ENCODE measurements around the gene SMYD3. TPM values are rescaled to one million over a fixed set of nuclear protein-coding genes. Genes with fewer than 3 reads are reported as not detected.

Gene SMYD3
- total RNA-seq, 1 donor from 2014 or later, result 80.8 TPM

- H3K9me3 ChIP-seq (ENCODE audit: insufficient read depth, low read depth, low read length), result no peaks in the 10 kb centered on the region
These were observed 327.7 kb downstream of the SMYD3 start for GRCh38 chr1:246179401-246179800.

GRCh38 chr1:246178717-246179311 lies 328.3 kb downstream of the SMYD3 start:
- no peaks in the 10 kb centered on the region for H3K27me3 Mint-ChIP-seq (ENCODE audit: low read depth, unreplicated experiment)
- H3K27ac ChIP-seq (ENCODE audit: low read depth, low read length), result no peak overlapping the region
- no peaks in the 10 kb centered on the region for H3K79me2 ChIP-seq (ENCODE audit: insufficient read depth, low read length)
- H3K27ac Mint-ChIP-seq (ENCODE audit: unreplicated experiment), result no peak overlapping the region
- no peak for TF ChIP-seq EZH2 (IDR thresholded peaks at IDR 0.05; ENCODE audit: insufficient read depth, low read length)
- no peak for TF ChIP-seq CTCF (IDR thresholded peaks at IDR 0.05; ENCODE audit: insufficient read depth, low read depth, low read length)
- no peaks in the 10 kb centered on the region for H3K27me3 ChIP-seq (ENCODE audit: insufficient read depth, low read length)
- no peaks in the 10 kb centered on the region for H3K9me3 ChIP-seq (ENCODE audit: insufficient read depth, low read depth, low read length)
- H4K20me1 ChIP-seq (ENCODE audit: insufficient read depth, low read length), result no peaks in the 10 kb centered on the region
- no peak for DNase-seq (ENCODE audit: low read depth)
- no peak overlapping the region for H3K4me3 Mint-ChIP-seq (ENCODE audit: unreplicated experiment)
- H3K9me3 Mint-ChIP-seq (ENCODE audit: unreplicated experiment), result no peaks in the 10 kb centered on the region
- H3K4me1 ChIP-seq (ENCODE audit: insufficient read depth, low read length), result no peaks in the 10 kb centered on the region
- H3K9ac ChIP-seq (ENCODE audit: low read length), result no peak overlapping the region
- peaks cover 11% of the 10 kb centered on the region for H3K4me1 Mint-ChIP-seq (ENCODE audit: low read depth, unreplicated experiment)
- no peaks in the 10 kb centered on the region for H3K36me3 ChIP-seq (ENCODE audit: insufficient read depth, low read length)
- H3K36me3 Mint-ChIP-seq (ENCODE audit: low read depth, unreplicated experiment), result peaks cover 13% of the 10 kb centered on the region
- no peak overlapping the region for H2AFZ ChIP-seq (ENCODE audit: low read depth, low read length)
- no peak overlapping the region for H3K4me2 ChIP-seq (ENCODE audit: low read length)
- no peak overlapping the region for H3K4me3 ChIP-seq (ENCODE audit: insufficient read depth, low read depth, low read length)
- FAIRE-seq, result no peak

More at GRCh38 chr1:246179401-246179800, 327.7 kb downstream of the SMYD3 start:
- DNase-seq (ENCODE audit: low read depth), result no peak
- Histone ChIP-seq H4K20me1 (ENCODE audit: insufficient read depth, low read length) (no peaks in the 10 kb centered on the region), H3K9ac (ENCODE audit: low read length) (no peak overlapping the region), H3K79me2 (ENCODE audit: insufficient read depth, low read length) (no peaks in the 10 kb centered on the region), H3K27ac (ENCODE audit: low read depth, low read length) (no peak overlapping the region), H3K27me3 (ENCODE audit: insufficient read depth, low read length) (no peaks in the 10 kb centered on the region), H3K4me1 (ENCODE audit: insufficient read depth, low read length) (no peaks in the 10 kb centered on the region), H3K4me3 (ENCODE audit: insufficient read depth, low read depth, low read length) (no peak overlapping the region), H3K4me2 (ENCODE audit: low read length) (no peak overlapping the region), H3K36me3 (ENCODE audit: insufficient read depth, low read length) (no peaks in the 10 kb centered on the region), H2AFZ (ENCODE audit: low read depth, low read length) (no peak overlapping the region)
- FAIRE-seq, result no peak
- H3K27me3 Mint-ChIP-seq (ENCODE audit: low read depth, unreplicated experiment), result no peaks in the 10 kb centered on the region
- no peak for TF ChIP-seq CTCF (IDR thresholded peaks at IDR 0.05; ENCODE audit: insufficient read depth, low read depth, low read length)
- no peak for TF ChIP-seq EZH2 (IDR thresholded peaks at IDR 0.05; ENCODE audit: insufficient read depth, low read length)
- no peaks in the 10 kb centered on the region for H3K9me3 Mint-ChIP-seq (ENCODE audit: unreplicated experiment)
- peaks cover 13% of the 10 kb centered on the region for H3K36me3 Mint-ChIP-seq (ENCODE audit: low read depth, unreplicated experiment)
- H3K4me1 Mint-ChIP-seq (ENCODE audit: low read depth, unreplicated experiment), result peaks cover 11% of the 10 kb centered on the region
- H3K4me3 Mint-ChIP-seq (ENCODE audit: unreplicated experiment), result no peak overlapping the region
- no peak overlapping the region for H3K27ac Mint-ChIP-seq (ENCODE audit: unreplicated experiment)

All from astrocyte (in vitro differentiated cells and primary cell).